HG02973 (cell line): ENCODE measurements around the gene SEL1L3.

ENCODE experiments used
- ATAC-seq: cut with Tn5 transposase; IDR thresholded peaks from one replicate; pipeline ENCODE4 v1.9.1; 2021; ENCODE audit warnings: moderate library complexity; ENCODE audit not compliant: unreplicated experiment

Gene SEL1L3

GRCh38 chr4:25795566-25796454, 67.0 kb downstream of the SEL1L3 start:
- no peak for ATAC-seq

- no peak for ATAC-seq
Measured at GRCh38 chr4:25795091-25795490, 67.7 kb downstream of the SEL1L3 start.

GRCh38 chr4:25792876-25793275, 69.9 kb downstream of the SEL1L3 start:
- ATAC-seq = no peak

GRCh38 chr4:25792200-25792791, 70.5 kb downstream of the SEL1L3 start:
- no peak for ATAC-seq

GRCh38 chr4:25790024-25790423, 72.8 kb downstream of the SEL1L3 start:
- ATAC-seq = no peak

- no peak for ATAC-seq
Measured at GRCh38 chr4:25788703-25789238, 74.0 kb downstream of the SEL1L3 start.

GRCh38 chr4:25786497-25787065, 76.2 kb downstream of the SEL1L3 start:
- ATAC-seq = no peak

GRCh38 chr4:25783943-25784342, 78.8 kb downstream of the SEL1L3 start:
- no peak for ATAC-seq

GRCh38 chr4:25783126-25783525, 79.7 kb downstream of the SEL1L3 start:
- no peak for ATAC-seq

- ATAC-seq = no peak
Measured at GRCh38 chr4:25782482-25782881, 80.3 kb downstream of the SEL1L3 start.

- no peak for ATAC-seq
Measured at GRCh38 chr4:25779021-25779420, 83.8 kb downstream of the SEL1L3 start.

- ATAC-seq = no peak
Measured at GRCh38 chr4:25776795-25777194, 86.0 kb downstream of the SEL1L3 start.

- ATAC-seq = no peak
Measured at GRCh38 chr4:25775166-25775565, 87.6 kb downstream of the SEL1L3 start.

GRCh38 chr4:25773358-25773757, 89.4 kb downstream of the SEL1L3 start:
- ATAC-seq = no peak

GRCh38 chr4:25771672-25772071, 91.1 kb downstream of the SEL1L3 start:
- no peak for ATAC-seq

- no peak for ATAC-seq
Measured at GRCh38 chr4:25770847-25771246, 91.9 kb downstream of the SEL1L3 start.

- ATAC-seq = no peak
Measured at GRCh38 chr4:25769251-25769650, 93.5 kb downstream of the SEL1L3 start.

- ATAC-seq = peak; percentile 65
Measured at GRCh38 chr4:25767877-25768725, 94.7 kb downstream of the SEL1L3 start.

- ATAC-seq = no peak
Measured at GRCh38 chr4:25760518-25761157, 102.2 kb downstream of the SEL1L3 start.

- no peak for ATAC-seq
Measured at GRCh38 chr4:25760048-25760447, 102.7 kb downstream of the SEL1L3 start.
